Neural cell (in vitro differentiated cells): ENCODE results near the gene SURF4.
"Not testable (repeated sequence)": the region's sequence is repeated elsewhere in the genome, so short reads cannot be mapped to it uniquely, and the experiment has no call there.

Experiments used
- CTCF ChIP-seq: fragments of 450-650 bp; IDR thresholded peaks from 2 replicates; pipeline ENCODE4 v1.5.1; 2014; ENCODE audit warnings: antibody characterized with exemption, mild to moderate bottlenecking, moderate library complexity; ENCODE audit not compliant: poor library complexity, severe bottlenecking
- EZH2 ChIP-seq: fragments of 200-600, 300-800 bp; shearing (Covaris generic), sonication (generic); IDR thresholded peaks from 2 replicates; pipeline ENCODE4 v1.6.1; 2014; ENCODE audit warnings: antibody characterized with exemption, low read length, borderline replicate concordance, mild to moderate bottlenecking; ENCODE audit not compliant: insufficient read depth, poor library complexity, severe bottlenecking
- SMC3 ChIP-seq: fragments of 450-650 bp; conservative IDR thresholded peaks from 2 replicates; pipeline ENCODE4 v1.6.1; 2014; ENCODE audit warnings: antibody characterized with exemption, mild to moderate bottlenecking, moderate library complexity; ENCODE audit not compliant: poor library complexity

GRCh38 chr9:133334888-133335287, 41.0 kb downstream of the SURF4 start:
- not testable (repeated sequence) for TF ChIP-seq EZH2, CTCF, SMC3
